ENCODE results near the gene INPP1.

DNA sequence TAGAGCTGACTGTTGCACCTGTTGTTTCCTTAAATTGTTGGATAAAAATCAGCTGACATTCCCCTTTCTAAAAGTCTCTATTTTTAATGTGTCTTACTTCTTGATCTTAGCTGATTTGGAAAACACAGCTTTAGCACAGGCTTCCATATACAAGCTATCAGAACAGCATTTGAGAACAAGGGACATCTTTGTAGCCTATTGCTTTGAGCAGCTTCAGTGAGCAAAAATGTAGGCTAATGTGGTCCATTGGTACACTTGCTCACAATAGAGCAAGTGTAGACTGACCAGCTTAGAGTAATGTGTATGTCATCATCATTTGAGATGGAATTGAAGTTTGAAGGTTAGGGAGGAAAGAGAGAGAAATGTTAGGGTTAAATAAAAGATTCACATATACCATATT lies 7.0 kb downstream of the INPP1 start:
- TF ChIP-seq, protein P1, sequence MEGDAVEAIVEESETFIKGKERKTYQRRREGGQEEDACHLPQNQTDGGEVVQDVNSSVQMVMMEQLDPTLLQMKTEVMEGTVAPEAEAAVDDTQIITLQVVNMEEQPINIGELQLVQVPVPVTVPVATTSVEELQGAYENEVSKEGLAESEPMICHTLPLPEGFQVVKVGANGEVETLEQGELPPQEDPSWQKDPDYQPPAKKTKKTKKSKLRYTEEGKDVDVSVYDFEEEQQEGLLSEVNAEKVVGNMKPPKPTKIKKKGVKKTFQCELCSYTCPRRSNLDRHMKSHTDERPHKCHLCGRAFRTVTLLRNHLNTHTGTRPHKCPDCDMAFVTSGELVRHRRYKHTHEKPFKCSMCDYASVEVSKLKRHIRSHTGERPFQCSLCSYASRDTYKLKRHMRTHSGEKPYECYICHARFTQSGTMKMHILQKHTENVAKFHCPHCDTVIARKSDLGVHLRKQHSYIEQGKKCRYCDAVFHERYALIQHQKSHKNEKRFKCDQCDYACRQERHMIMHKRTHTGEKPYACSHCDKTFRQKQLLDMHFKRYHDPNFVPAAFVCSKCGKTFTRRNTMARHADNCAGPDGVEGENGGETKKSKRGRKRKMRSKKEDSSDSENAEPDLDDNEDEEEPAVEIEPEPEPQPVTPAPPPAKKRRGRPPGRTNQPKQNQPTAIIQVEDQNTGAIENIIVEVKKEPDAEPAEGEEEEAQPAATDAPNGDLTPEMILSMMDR (IDR thresholded peaks at IDR 0.05), result no peak
- TF ChIP-seq ZNF121 (CRISPR knock-in tag; IDR thresholded peaks at IDR 0.05) (no peak), NR3C1 (CRISPR knock-in tag; conservative IDR thresholded peaks at IDR 0.05; ENCODE audit: low read depth) (no peak)
- TF ChIP-seq, protein P2, sequence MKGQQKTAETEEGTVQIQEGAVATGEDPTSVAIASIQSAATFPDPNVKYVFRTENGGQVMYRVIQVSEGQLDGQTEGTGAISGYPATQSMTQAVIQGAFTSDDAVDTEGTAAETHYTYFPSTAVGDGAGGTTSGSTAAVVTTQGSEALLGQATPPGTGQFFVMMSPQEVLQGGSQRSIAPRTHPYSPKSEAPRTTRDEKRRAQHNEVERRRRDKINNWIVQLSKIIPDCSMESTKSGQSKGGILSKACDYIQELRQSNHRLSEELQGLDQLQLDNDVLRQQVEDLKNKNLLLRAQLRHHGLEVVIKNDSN (CRISPR knock-in tag; IDR thresholded peaks at IDR 0.05), result no peak

All from WTC11 (cell line).